ENCODE measurements around the gene PSD.

Gene PSD

GRCh38 chr10:102382871-102383270, 35.7 kb downstream of the PSD start:
- DNase-seq, result no peak

DNA sequence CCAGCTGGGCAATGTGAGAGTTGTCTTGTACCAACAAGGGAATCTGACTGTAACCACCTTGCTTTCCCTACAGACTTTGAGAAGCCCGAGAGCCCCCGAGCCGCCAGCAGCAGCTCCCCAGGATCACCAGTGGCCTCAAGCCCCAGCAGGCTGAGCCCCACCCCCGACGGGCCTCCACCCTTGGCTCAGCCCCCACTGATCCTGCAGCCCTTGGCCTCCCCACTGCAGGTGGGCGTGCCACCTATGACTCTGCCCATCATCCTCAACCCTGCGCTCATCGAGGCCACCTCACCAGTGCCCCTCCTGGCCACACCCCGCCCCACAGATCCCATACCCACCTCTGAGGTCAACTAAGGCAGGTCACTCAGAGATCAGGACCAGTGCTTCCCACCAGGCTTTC, 36.6 kb downstream of the PSD start:
- no peak for DNase-seq

- DNase-seq, result no peak
Observed at GRCh38 chr10:102379383-102379782, 39.2 kb downstream of the PSD start.

DNA sequence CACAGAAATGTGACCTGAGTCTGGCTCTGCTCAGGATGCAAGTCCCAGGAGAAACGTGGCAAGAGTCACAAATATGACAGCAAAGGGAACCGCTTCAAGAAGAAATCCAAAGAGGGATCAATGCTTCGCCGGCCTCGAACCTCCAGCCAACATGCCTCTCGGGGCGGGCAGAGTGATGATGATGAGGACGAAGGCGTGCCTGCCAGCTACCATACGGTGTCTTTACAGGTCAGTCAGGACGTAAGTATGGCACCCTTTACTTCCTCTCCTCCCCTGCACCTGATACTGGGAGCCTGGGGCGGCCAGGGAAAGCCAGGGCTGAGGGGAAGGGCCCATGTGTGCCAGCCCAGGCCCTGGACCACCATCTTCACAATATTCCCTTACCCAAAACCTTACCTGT, 41.7 kb downstream of the PSD start:
- DNase-seq, result no peak

GRCh38 chr10:102375867-102376266, 42.7 kb downstream of the PSD start:
- no peak for DNase-seq

- DNase-seq, result no peak
Observed at GRCh38 chr10:102375250-102375649, 43.3 kb downstream of the PSD start.

GRCh38 chr10:102371295-102371694, 47.3 kb downstream of the PSD start:
- no peak for DNase-seq

DNA sequence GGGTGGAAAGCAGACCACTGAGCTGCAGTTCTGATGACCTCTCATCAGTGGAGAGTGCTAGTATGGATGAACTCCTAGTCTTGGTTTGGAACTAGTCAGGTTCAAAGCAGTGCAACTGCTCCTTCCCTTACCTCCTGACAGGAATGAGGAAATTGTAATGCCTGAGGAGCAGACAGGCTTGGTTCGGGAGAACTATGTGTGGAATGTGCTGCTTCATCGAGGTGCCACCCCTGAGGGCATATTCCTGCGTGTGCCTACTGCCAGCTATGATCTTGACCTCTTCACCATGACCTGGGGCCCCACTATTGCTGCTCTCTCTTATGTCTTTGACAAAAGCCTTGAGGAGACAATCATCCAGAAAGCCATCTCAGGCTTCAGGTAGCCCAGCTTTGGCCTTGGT, 50.5 kb downstream of the PSD start:
- DNase-seq, result no peak

- DNase-seq, result no peak
Observed at GRCh38 chr10:102367441-102367840, 51.1 kb downstream of the PSD start.

DNA sequence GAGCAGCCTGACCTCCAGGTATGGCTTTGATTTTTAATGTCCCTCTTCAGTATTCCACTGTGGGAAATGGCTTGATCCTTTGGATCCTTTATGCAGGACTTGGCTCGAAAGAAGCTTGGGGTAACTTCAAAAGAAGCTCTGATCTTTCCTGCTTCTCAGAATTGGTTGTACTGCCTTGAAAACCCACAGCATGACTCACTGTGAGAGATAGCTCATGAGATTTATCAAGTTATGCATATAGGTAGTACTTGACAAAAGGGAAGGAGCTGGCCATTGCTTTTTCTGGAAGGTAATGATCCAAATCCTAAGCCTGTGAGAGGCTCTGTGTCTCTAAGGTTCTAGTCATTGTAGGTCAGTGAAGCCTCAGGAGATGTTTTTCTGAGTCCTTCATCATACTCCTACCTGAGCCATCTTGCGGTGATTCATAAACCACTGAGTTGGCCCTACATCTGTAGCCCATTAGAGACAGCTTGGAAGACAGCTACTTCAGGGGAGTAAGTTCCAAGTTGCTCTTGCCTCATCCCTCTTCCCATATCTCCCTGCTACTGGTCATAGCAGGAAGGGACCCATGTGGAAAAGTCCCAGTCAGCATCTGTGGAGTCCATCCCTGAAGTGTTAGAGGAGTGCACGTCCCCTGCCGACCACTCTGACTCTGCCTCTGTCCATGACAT, 59.7 kb downstream of the PSD start:
- DNase-seq, result no peak

- DNase-seq, result no peak
Observed at GRCh38 chr10:102354451-102354850, 64.1 kb downstream of the PSD start.
